Activated CD8-positive, alpha-beta memory T cell treated with anti-CD3 and anti-CD28 coated beads, Interleukin-2, amount 50 U/mL, for 1 hour (primary cell): ENCODE results near the gene KAT6B.

ENCODE experiments used
- DNase-seq: peaks from one replicate; pipeline ENCODE4 v3.0.0-alpha.2; 2020; ENCODE audit errors: extremely low read depth

The KAT6B gene

DNA sequence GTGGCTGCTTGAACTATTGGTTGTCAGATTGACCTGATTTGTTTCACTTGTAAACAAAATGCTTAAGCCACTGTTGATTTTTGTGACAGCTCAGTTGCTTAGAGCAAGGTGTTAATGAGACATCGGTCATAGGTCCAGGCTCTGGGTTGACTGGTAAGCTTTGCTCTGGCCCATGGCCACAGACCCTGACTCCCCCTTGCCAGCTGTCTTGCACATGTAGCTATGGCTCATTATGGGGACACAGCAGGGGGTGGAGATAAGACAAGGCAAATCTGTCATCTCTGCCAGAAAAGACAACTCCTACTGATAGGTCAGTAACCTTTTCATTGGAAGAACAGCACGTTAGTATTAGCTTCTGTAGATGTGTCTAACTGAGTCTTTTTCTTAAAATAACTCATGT, 95.3 kb downstream of the KAT6B start:
- no peak for DNase-seq

DNA sequence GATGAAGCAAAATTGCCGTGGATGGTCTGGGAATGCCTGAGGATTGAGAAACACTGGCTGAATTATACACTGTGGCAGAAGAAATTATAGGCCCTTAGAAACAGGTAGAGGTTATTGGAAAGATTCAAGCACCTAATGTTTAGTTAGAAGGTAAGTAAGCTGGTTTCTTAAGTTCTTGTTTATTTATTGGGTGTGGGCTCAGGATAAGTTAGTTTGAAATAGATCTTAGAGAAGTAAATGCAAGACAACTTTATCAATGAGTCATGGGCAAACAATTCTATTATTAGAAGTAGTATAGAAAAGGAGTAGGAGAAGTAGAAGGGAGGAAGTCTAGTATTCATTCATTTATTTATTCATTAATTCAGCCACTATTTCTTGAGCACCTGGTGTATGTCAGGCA, 96.5 kb downstream of the KAT6B start:
- DNase-seq = no peak

DNA sequence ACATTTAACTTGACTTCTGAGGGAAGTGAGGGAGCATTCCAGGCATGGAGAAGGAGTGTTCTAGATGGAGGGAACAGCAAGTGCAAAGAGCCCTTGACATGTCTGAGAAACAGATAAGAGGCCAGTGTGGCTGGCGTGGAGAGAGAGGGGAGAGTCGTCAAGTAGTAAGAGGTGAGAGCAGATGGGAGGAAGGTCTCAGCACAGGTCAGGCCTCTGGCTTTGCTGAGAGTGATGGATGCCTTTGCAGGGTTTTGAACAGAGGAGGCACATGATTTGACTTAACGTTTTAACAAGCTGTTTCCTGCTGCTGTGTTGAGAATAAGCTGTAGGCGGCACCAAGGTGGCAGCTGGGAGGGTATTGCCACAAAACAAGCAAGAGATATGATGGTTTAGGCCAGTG, 97.2 kb downstream of the KAT6B start:
- no peak for DNase-seq

DNA sequence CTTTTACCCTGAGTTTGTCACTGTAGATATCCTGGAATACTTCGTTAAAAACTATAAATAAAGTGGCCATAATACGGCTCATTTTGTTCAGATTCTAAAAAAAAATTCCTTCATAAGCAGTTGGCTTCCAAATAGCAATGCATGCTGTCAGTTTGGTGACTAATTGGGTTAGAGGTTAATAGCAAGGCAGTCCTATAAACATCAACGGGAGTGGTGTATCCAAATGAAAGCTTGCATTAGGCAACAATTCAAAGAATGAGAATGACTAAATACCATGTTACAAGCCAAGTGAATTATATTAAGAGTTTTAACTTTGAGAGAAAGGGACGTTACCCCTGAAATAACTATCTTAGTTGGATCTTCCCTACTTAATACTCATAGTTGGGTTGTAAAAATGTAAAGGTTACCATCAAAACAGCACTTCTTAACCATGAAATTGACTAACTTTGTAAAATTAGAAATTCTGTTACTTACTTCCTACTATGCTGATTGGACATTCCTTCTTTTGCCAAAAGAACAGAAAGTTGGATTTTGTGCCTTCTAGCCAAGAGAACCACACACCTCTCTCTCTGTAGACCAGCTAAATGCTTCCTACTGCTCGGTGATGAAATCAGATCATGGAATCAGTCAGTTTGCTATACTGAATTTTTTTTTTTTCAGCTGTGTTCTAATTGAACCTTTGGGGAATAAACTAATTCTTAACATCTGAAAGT, 98.0 kb downstream of the KAT6B start:
- no peak for DNase-seq

DNA sequence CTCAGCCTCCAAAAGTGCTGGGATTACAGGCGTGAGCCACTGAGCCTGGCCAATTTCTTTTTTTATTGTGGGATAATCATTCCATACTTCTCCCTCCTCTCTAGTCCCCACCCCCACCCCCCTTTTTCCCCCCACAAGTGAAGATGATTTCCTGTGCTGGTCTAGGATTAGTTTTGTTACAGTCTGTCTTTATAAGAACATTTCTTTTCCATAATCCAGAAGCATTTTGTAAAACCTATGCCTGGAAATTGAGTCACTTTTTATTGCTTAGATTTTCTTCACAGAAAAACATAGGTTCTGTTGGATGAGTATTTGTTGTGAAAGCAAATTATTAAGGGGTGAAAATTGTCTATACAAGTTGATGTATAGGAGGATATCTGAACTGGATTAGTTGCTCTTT, 98.9 kb downstream of the KAT6B start:
- DNase-seq = no peak

DNA sequence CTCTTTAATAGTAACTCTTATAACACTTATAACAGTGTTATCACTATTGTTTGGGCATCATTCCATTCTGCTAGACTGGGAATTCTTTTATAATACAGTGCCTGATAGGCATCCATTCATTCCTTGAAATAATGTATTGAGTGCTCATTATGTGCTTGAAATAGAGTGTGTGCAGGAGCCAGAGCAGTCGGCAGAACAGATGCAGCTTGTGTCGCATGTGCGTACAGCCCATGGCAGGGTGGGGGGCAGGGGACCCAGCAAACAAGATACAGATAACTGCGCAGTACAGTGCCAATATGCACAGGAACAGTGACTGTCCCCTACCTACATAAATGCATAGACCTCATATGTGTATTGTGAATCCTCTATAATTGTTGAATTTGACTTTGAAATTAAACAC, 99.3 kb downstream of the KAT6B start:
- DNase-seq = no peak

DNA sequence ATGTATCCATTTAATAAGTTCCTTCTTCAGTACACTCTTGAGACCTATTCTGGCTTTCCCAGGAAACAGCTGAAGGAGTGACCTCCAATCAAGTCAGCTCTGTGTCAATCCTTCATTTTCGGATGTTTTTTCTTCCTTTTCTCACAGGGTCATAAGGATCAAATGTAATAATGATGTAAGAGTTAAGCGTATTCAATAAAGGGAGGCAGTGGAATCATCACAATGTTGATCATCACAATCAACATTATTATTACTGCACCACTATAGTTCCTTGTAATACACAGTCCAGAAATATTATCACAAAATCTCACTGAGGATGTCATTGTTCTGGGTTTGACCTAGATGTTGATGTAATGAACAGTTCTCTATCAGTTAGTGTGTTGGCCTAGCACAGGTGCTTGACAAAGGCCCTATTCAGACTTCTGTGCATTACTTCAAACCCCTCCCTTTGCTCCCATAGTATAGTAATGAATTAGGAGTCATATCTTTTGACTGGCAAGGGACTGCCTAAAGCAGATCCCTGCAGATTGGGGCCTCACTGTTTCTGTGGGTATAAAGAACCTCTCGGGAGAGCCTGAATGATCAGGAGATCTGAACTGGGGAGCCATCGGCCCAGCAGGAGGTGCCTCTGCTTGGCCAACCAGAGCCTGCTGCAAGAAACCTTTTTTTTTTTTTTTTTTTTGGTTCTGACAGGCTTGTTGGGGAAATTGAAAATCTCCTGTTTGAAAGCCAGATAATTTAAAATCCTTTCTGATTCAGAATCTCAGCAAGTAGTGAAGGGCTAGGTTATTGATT, 100.6 kb downstream of the KAT6B start:
- DNase-seq = no peak

DNA sequence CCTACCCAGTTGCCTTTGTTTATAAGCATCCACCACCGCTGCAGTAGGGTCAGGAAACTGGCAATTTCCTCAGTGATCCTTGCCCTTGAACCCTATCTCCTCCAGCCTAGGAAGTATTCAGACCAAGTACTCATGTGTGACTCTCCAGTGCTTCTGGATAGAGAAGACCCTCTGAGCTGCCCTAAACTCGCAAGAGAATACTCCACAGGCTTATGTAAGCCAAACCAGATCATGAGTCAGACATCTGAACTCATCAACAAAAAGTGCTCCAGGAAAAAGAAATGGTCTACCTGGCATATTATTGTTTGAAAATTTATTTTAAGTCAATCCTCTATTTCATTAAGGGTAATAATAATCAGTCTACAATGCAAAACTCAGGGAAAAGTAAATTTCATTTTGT, 101.3 kb downstream of the KAT6B start:
- DNase-seq = no peak

DNA sequence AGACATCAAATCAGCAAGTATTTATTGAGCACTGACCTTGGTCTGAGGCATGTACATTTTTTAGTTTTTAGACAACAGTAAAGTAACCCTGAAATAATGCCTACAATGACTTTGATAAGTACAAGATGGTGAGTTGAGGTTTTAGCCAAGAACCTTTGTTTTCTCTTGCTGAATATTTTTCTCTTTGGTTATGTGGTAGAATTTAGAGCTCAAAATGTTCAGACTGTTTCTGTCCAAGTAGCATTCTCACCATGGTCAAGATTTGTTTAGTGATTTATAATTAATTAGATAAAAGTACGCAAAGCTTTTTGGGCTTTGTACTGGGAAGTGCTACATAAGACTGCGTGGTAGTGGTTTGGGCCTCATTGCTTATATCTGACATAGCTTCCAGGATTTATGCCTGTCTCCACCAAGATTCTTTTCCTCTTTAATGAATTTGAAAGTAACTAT, 102.4 kb downstream of the KAT6B start:
- no peak for DNase-seq

DNA sequence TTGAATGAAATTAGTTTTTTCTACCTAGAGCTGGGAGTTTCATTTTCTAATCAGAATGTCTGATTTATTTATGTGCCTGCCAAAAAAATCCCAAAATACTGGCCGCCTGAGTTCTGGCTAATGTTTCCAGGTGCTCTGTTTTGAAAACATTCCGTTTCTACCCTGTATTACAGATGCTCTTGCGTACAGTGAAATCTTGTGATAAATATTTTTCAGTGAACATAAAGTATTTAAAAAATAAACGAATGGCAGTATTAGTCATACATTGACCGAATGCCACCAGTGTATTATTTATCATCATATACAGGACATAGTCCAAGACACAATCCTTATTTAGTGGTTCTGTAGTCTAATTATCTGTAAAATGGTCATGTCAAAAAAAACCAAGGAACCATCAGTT, 102.8 kb downstream of the KAT6B start:
- no peak for DNase-seq

DNA sequence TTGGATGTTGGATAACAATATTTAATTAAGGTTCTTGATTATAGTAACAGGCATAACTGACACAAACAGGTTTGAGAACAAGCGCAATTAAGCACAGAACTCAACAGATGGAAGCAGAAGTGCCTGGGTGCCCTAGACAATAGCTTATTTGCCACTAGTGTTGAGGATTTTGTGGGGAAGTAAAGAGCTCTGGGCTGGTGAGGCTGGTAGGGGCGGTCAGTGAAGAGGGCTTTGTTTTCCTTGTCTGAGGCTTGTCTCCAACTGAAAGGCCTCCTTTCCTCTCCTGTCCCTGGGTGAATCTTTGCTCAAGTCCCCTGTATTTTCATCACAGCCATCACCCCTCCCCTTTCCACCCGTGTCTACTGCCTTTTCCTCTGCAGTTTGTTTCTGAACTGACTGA, 104.6 kb downstream of the KAT6B start:
- DNase-seq = no peak

DNA sequence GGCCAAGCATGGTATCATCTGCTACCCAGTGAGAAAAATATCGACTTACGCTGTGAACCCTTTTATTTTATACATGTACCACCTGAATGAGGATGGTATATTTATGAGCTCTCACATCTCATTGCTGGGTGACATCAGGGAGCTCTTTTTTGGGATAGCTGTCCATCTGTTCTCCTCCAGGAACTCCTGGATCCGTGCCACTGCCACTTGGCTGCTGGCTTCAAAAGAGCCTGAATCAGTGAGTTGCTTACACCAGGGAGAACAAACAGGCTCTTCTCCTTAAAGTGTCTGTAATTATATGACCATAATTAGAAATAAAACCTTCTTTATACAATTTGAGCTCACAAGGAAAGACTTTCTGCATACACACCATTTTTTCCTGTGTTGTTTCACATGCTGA, 106.2 kb downstream of the KAT6B start:
- DNase-seq = no peak

DNA sequence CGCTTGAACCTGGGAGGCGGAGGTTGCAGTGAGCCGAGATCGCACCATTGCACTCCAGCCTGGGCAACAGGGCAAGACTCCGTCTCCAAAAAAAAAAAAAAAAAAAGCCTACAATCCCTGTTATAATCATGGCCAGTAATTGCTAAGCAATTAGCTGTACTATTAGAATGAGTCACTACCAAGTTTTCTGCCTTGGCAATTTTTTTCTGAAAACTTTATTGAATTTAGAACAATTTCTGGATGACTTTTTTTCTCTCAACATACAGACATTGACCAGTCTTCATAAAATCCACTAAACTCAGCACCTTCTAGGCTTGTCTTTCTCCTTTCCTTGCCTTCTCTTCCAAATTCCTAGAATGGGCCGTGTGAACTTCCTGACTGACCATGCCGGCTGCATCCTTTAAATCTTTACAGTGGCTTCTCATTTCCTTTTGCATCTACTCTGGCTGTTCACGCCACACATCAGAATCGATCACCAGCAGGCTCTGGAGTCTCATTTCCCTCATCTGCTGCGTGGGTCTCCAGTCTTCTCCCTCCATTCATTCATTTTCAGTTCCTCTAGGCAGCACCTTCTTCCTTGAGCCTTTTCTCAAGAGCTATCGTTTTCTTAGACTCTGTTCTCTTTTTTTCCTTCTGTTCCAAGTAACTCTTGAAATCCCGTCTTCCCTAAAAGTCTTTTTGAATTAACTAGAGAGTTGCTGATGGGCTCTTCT, 107.9 kb downstream of the KAT6B start:
- DNase-seq = no peak

DNA sequence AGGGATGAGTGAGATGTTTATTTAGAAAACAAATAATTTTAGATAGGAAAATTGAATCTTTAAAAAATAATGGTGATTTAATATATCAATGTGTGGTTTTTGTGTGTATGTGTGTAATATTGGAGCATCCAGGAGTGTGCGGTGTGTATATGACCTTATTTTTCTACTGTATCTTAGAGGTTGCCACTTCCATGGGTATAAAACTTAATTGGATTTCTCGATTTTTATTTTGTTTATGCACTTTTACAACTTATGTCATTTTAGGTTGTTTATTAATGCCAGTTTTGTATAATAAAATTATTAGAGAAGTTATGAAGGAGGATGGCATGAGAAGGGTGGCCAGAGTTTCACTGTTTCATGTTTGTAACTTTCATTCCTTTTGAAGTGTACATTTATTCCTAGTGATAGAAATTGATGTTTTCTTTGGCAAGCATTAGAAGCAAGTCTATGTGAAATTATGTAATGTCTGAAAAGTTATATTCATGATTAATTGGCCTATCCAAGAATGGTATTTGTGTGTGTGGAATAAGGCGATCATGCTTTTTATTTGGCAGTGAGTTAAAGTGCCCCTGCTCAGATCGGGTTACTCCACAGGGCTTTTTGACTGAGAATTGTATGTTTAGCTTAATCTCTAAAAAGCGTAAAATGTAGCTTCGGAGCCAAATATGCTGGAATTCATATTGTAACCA, 110.3 kb downstream of the KAT6B start:
- DNase-seq = no peak

DNA sequence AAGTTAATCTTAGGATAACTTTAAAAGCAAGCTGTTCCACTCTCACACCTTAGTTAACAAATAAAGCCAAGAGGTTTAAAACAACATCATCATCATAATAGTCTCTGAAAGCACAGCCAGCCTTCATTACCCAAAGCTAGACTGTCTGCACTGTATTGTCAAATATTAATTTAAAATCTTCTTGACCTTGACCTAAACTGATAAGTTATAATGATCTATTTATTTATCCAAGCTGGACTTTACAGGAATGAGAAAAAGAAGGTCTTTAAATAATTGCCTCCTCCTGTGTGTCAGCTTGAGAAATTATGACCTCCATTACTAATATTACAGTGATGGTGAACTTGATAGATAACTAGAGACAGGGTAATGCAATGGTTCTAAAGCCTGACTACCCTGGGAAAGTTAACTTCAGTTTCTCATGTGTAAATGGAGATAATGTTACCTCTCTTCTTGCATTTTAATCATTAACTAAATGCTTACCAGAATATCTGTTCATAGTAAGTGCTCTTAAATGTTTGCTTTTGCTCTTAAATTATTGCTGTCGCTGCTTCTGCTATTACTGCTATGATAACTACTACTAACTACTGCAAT, 111.0 kb downstream of the KAT6B start:
- no peak for DNase-seq

DNA sequence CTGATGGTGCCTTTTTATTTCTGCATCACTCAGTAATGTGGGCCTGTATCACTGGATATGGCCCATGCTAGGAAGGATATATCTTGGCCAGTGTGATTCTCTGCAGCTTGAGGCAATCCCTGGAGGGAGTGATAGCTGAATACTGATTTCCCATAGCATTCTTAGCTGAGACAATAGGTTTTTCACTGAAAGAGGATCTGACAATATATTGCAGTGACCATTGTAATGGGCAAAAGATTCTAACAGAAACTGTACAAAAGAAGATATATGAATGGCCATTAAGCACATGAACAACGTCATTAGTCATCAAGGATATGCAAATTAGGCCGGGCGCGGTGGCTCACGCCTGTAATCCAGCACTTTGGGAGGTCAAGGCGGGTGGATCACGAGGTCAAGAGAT, 117.8 kb downstream of the KAT6B start:
- DNase-seq = no peak

DNA sequence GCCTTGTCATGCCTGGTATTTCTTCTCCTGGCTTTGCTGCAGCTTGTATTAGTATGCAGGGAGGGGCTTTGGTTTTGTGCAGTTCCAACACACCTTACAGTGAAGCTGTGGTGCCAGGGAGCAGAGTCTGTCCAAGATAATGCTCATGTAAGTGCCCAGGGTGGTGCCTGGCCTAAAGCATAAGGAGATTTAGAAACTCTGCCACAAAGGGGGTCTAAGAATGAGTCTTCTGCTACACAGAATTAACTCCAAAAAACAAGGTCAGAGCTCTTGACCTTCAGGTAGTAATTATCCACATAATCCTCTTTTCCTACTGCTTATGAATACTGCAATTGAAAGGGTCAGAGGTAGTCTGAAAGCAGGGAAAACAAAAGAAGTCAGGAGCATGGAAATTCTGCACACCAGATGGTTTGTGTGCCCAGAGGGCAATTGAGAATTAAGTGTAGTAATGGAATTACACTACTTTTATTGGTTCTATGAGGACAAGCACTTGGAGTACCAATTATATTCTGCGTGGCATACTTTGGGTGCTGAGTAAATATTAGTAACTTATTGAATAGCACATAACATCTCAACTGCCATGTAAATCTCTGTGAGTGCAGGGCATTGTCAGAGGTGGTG, 121.5 kb downstream of the KAT6B start:
- DNase-seq = no peak

DNA sequence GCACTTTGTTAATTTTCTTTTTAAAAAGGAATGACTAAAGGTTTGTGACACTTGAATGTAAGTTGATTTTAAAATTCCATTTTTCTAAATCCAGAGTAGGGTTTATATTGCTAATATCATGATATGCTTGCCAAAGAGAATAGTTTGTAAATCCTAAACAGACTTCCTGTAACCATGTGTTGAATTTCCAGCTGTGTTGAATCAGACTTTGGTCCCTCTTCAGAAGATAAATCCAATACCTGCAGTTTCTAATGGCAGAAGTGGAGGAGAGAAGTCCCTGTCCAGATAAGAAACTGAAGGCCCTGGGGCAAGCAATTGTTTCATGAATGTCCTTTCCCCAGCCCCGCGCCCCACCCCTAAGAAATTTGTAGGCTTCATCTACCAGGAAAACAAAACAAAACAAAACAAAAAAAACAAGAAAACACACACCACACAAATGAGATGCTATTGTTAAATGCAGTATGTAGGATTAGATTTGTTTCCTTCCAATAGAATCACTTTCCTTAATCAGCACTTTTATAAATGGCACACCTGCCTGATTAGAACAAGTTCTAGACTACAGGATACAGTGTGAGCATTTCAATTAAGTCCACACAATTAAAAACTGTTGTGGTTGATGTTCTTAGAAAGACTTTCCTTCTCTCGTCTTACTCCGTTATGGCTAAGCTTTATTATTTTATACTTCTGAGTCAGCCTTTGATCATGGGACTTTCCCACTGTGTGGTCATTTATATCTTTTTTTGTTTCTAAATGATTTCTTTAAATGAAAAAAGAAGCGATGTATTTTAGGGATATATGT, 122.8 kb downstream of the KAT6B start:
- no peak for DNase-seq

DNA sequence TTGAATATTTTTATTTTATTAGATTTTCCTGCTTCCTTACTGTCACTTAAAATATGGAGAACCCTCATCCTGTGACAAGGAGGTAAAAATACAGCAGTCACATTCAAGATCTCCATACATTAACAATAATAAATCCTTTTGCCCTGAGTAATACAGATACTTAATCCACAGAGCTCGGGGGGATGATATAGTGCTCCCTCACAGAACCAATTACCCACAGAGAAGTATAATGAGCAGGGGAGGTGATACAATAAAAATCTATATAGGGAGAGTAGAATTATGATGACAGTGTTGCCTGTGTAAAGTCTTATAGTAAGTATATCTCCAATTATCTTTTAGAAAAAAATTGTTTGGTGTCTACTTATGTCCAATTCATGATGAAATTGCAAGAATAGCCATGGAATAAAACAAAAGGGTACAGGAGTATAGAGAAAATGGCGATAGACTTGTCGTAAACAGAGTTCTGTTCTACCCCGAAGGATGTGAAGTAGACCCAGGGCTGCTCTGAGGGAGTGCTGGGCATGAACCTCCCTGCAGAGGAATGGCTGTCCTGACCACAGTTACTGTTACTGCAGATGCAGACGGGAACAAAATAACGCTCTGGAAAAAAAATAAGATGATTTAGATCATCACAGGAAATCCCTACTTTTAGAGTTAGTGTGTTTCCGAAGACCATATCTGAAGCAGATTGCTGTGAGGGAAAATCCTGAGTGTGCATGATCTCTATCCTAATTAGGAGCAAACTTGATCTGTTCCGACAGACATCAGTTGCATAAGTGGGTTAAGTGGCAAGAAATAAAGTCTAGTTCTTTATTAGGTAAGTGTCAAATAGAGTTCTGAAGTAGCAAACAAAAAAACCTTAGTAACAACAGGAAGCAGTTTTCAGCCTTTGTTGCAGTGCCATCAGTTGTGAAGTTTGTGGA, 123.7 kb downstream of the KAT6B start:
- DNase-seq = no peak
